B cell (primary cell): Measurements from ENCODE around the gene WRAP73. TPM values are rescaled to one million over a fixed set of nuclear protein-coding genes. Genes with fewer than 3 reads are reported as not detected.

Experiments
- ATAC-seq: fragments of 200-7000 bp; cut with Tn5 transposase; one replicate; pipeline ENCODE4 v1.10.0; 2021; ENCODE audit warnings: low read depth, mild to moderate bottlenecking, moderate number of reproducible peaks, moderate library complexity
- CTCF ChIA-PET: fragments of 350-600 bp; sonication (Branson Sonifier 250); formaldehyde crosslinking; loops from one replicate; lab custom pipeline; 2021; ENCODE audit warnings: antibody characterized with exemption, inconsistent platforms; lab: Charles Lee
- POLR2A ChIA-PET: fragments of 350-600 bp; sonication (Branson Sonifier 250); formaldehyde crosslinking; loops from one replicate; lab custom pipeline; 2021; ENCODE audit warnings: antibody characterized with exemption; lab: Charles Lee
- DNase-seq: peaks from one replicate; pipeline ENCODE4 v3.0.0; 2013
- H2AFZ ChIP-seq: 2 replicates; pipeline ENCODE4 v1.6.1; 2012; ENCODE audit warnings: mild to moderate bottlenecking, low read depth, low read length; ENCODE audit not compliant: insufficient read depth, poor library complexity, severe bottlenecking
- H3K27ac ChIP-seq, 2 donors: 1 replicate in 1 of 2; 2 replicates in 1 of 2; pipeline ENCODE4 v1.5.1; 2012 to 2013; ENCODE audit warnings: low read length in 2 of 2, mild to moderate bottlenecking in 2 of 2, moderate library complexity in 1 of 2
- H3K27me3 ChIP-seq, 4 experiments: fragments of 200-600 bp in 1 of 4; sonication (generic) in 1 of 4; replicated peaks in 1 of 4; 1 replicate in 2 of 4; 2 replicates in 2 of 4; pipeline versions ENCODE4 v1.6.1 to v1.7.0; 2013 to 2016; ENCODE audit warnings: low read length in 3 of 4, mild to moderate bottlenecking in 2 of 4, mixed read lengths in 1 of 4, moderate library complexity in 1 of 4; ENCODE audit not compliant: insufficient read depth in 4 of 4, control insufficient read depth in 3 of 4; ENCODE audit errors: control extremely low read depth in 1 of 4
- H3K36me3 ChIP-seq, 2 experiments: replicated peaks in 1 of 2; 1 replicate in 1 of 2; 2 replicates in 1 of 2; pipeline versions ENCODE4 v1.6.1 to v1.7.1; 2013; ENCODE audit warnings: low read length in 1 of 2; ENCODE audit not compliant: insufficient read depth in 2 of 2, control insufficient read depth in 1 of 2; ENCODE audit errors: control extremely low read depth in 1 of 2, extremely low read depth in 1 of 2
- H3K4me1 ChIP-seq, 2 donors: fragments of 200-600 bp in 1 of 2; sonication (generic) in 1 of 2; 1 replicate in 1 of 2; 2 replicates in 1 of 2; pipeline versions ENCODE4 v1.5.1 to v1.6.1; 2013 to 2017; ENCODE audit warnings: low read length in 2 of 2; ENCODE audit not compliant: control insufficient read depth in 2 of 2, insufficient read depth in 2 of 2
- H3K4me2 ChIP-seq: replicated peaks from 2 replicates; pipeline ENCODE3; 2012; ENCODE audit warnings: mild to moderate bottlenecking, low read depth, low read length; ENCODE audit not compliant: poor library complexity, severe bottlenecking
- H3K4me3 ChIP-seq, 5 experiments: fragments of 200-600 bp in 1 of 5; sonication (generic) in 1 of 5; 1 replicate in 3 of 5; 2 replicates in 2 of 5; pipeline versions ENCODE4 v1.5.1 to v1.7.0; 2011 to 2016; ENCODE audit warnings: low read length in 4 of 5, mild to moderate bottlenecking in 4 of 5, low read depth in 2 of 5, control low read depth in 1 of 5, moderate library complexity in 1 of 5; ENCODE audit not compliant: insufficient read depth in 1 of 5; ENCODE audit errors: control extremely low read depth in 1 of 5, extremely low read depth in 1 of 5
- H3K79me2 ChIP-seq: fragments of 200-600 bp; sonication (generic); one replicate; pipeline ENCODE4 v1.6.0; 2016; ENCODE audit warnings: low read length; ENCODE audit not compliant: control insufficient read depth, insufficient read depth
- H3K9ac ChIP-seq: fragments of 200-600 bp; sonication (generic); 2 replicates; pipeline ENCODE4 v1.6.1; 2017; ENCODE audit warnings: mild to moderate bottlenecking, low read length, moderate library complexity
- H3K9me3 ChIP-seq, 3 donors: one replicate each; pipeline versions ENCODE4 v1.6.1 to v1.7.1; 2013; ENCODE audit warnings: low read length in 2 of 3; ENCODE audit not compliant: control insufficient read depth in 2 of 3, insufficient read depth in 1 of 3; ENCODE audit errors: control extremely low read depth in 1 of 3
- H4K20me1 ChIP-seq: 2 replicates; pipeline ENCODE4 v1.6.0; 2012; ENCODE audit warnings: mild to moderate bottlenecking, low read length; ENCODE audit not compliant: insufficient read depth, control insufficient read depth, poor library complexity, severe bottlenecking
- H3K27ac Mint-ChIP-seq: one replicate; pipeline ENCODE4 v1.8.0; 2021; ENCODE audit warnings: mixed read lengths
- H3K27me3 Mint-ChIP-seq: one replicate; pipeline ENCODE4 v1.8.0; 2021; ENCODE audit warnings: mixed read lengths
- H3K4me1 Mint-ChIP-seq: one replicate; pipeline ENCODE4 v1.8.0; 2021; ENCODE audit warnings: mixed read lengths
- H3K4me3 Mint-ChIP-seq: one replicate; pipeline ENCODE4 v1.8.0; 2021; ENCODE audit warnings: mixed read lengths
- H3K9me3 Mint-ChIP-seq: one replicate; pipeline ENCODE4 v1.8.0; 2022; ENCODE audit warnings: mixed read lengths; ENCODE audit not compliant: insufficient read depth
- EZH2 ChIP-seq: IDR thresholded peaks from 2 replicates; pipeline ENCODE4 v1.6.1; 2012; ENCODE audit warnings: borderline replicate concordance, low read depth, mild to moderate bottlenecking, moderate library complexity, low read length; ENCODE audit not compliant: insufficient read depth, poor library complexity, severe bottlenecking
- WGBS: methylation state at CpG from one replicate; pipeline ENCODE4 v1.1.5; 2013; ENCODE audit warnings: missing lambda C conversion rate; ENCODE audit not compliant: insufficient coverage; 5-methylcytosine and 5-hydroxymethylcytosine counted together
- intact Hi-C: fragments of 100-400 bp; cut with micrococcal nuclease; formaldehyde crosslinking; loops from one replicate; pipeline ENCODE4 v1.10.0; 2022
- polyA plus RNA-seq: library from polyadenylated mRNA; depleted of rRNA; stranded (reverse); fragments of >200 nt; gene quantifications from 2 replicates; pipeline ENCODE4 v1.2.3, GENCODE V29; 2012
- total RNA-seq, 2 donors: library from RNA; stranded (reverse); fragments of 120-200 nt in 1 of 2; gene quantifications; 1 replicate in 1 of 2; 2 replicates in 1 of 2; pipeline versions ENCODE4 v1.2.3 to v1.2.4, GENCODE V29; 2013 to 2022
- TF ChIP-seq, protein P1 (sequence below): fragments of 200-600 bp; IDR thresholded peaks from one replicate; pipeline ENCODE4 v1.8.0; 2022; ENCODE audit warnings: antibody characterized with exemption, mild to moderate bottlenecking

The WRAP73 gene
- total and polyA plus RNA-seq, 2 donors (not counting 1 experiment from before 2014, with no cell fraction given), result 37.1 to 68.5 TPM

DNA sequence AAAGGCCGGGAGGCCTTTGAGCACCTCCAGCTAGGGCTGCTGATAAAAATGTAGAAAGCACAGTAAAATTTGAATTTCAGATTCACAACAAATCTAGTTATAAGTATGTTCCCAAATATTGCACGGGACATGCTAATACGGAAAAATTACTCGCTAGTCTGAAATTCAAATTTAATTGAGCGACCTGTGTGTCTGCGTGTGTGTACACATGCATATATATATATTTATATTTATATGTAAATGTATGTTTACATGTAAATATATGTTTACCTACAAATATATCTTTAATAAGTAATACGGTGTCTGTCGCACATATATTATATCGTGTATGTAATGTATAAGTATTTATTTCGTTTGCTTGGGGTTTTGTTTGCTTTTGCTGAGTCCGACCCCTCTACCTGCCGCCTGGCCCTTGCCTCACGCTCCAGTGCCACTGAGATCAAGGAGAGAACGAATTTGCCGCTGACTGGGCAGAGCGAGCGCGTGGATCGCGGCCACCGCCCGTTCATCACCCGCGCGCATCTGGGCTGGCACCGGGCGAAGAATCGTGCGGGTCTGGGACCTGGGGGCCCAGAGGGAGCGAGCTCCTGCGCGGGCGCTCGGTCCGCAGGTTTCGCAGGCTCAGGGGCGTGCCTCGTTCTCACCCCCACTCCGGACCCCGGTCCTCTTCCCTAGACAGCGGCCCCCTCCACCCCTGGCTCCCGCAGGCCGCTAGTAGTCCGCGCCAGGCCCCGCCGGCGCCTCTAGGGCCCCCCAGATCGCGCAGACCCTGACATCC, 534 bp upstream of the WRAP73 start:
- no peak for TF ChIP-seq EZH2
- TF ChIP-seq, protein P1, sequence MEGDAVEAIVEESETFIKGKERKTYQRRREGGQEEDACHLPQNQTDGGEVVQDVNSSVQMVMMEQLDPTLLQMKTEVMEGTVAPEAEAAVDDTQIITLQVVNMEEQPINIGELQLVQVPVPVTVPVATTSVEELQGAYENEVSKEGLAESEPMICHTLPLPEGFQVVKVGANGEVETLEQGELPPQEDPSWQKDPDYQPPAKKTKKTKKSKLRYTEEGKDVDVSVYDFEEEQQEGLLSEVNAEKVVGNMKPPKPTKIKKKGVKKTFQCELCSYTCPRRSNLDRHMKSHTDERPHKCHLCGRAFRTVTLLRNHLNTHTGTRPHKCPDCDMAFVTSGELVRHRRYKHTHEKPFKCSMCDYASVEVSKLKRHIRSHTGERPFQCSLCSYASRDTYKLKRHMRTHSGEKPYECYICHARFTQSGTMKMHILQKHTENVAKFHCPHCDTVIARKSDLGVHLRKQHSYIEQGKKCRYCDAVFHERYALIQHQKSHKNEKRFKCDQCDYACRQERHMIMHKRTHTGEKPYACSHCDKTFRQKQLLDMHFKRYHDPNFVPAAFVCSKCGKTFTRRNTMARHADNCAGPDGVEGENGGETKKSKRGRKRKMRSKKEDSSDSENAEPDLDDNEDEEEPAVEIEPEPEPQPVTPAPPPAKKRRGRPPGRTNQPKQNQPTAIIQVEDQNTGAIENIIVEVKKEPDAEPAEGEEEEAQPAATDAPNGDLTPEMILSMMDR, result no peak
- Mint-ChIP-seq H3K4me3 (peak overlapping the region; percentile 91), H3K27me3 (peaks cover 26% of the 10 kb centered on the region), H3K4me1 (peaks cover 32% of the 10 kb centered on the region), H3K27ac (peak overlapping the region; percentile 73), H3K9me3 (no peaks in the 10 kb centered on the region)
- Histone ChIP-seq H3K9me3 (peaks cover 0 to 27% (median 0%) of the 10 kb centered on the region in 3 donors), H3K4me3 (peak overlapping the region; percentile 25 to 90 (median 79)), H2AFZ (peak overlapping the region; percentile 96), H3K27ac (no peak overlapping the region), H3K4me1 (peaks cover 37 to 45% of the 10 kb centered on the region in 2 donors), H3K79me2 (peaks cover 13% of the 10 kb centered on the region), H4K20me1 (no peaks in the 10 kb centered on the region), H3K4me2 (peak overlapping the region; percentile 97), H3K27me3 (peaks cover 0 to 40% (median 25%) of the 10 kb centered on the region in 4 experiments), H3K36me3 (peaks cover 0 to 16% of the 10 kb centered on the region in 2 experiments), H3K9ac (peak overlapping the region; percentile 94)
- CTCF ChIA-PET, result interaction anchor here (0.6 to 2.2 kb wide), 10 partner anchors 13 to 1510 kb away, joined by 3 to 5 read pairs (median 3); no protein-coding TSS in a partner anchor
- POLR2A ChIA-PET, result interaction anchor here (1.2 to 2.8 kb wide), 2 partner anchors 16 to 31 kb away, joined by 3 to 11 read pairs; no protein-coding TSS in a partner anchor
- DNase-seq, result peak; percentile 55
- no peak for ATAC-seq
- intact Hi-C loops, result loop anchor here (1.0 to 10.0 kb wide), 4 partner anchors 16 to 254 kb away; partner anchors contain the start of gene C1orf174
- WGBS, result 12% methylated on average over 42 of the region's 50 CpGs

DNA sequence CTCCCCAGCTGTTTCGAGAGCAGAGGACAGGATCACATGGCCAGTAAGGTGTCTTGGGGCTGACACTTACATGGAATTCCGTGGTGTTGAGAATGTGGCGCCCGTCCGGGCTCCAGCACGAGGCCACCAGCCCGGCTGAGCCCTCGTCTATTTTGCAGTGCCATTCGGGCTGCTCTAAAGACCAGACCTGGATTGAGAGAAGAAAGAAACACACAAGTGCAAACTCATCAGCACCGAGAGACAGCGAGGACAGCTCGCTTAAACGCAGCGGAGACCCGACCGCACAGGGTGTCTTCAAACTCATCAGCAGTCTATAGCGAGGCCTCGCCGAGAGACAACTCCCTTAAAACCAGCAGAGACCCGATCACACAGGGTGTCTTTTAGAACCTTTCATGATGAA, 3.3 kb downstream of the WRAP73 start:
- no peak for ATAC-seq
- Mint-ChIP-seq H3K4me3 (no peak overlapping the region), H3K4me1 (peaks cover 26% of the 10 kb centered on the region), H3K27ac (no peak overlapping the region), H3K27me3 (peaks cover 6% of the 10 kb centered on the region), H3K9me3 (no peaks in the 10 kb centered on the region)
- Histone ChIP-seq H3K9ac (no peak overlapping the region), H3K79me2 (peaks cover 13% of the 10 kb centered on the region), H3K27ac (no peak overlapping the region), H4K20me1 (no peaks in the 10 kb centered on the region), H3K4me2 (no peak overlapping the region), H3K9me3 (peaks cover 0 to 12% (median 0%) of the 10 kb centered on the region in 3 donors), H2AFZ (no peak overlapping the region), H3K36me3 (peaks cover 3 to 25% of the 10 kb centered on the region in 2 experiments), H3K27me3 (peaks cover 0 to 14% (median 9%) of the 10 kb centered on the region in 4 experiments), H3K4me3 (no peak overlapping the region), H3K4me1 (peaks cover 24 to 25% of the 10 kb centered on the region in 2 donors)
- intact Hi-C loops, result no loop called here
- POLR2A ChIA-PET, result no interaction called here
- CTCF ChIA-PET, result interaction anchor here (1.8 kb wide), 1 partner anchor 27 kb away, joined by 4 read pairs; no protein-coding TSS in a partner anchor
- TF ChIP-seq, protein P1, result no peak
- no peak for TF ChIP-seq EZH2
- no peak for DNase-seq
- 98% methylated on average over 19 of the region's 20 CpGs for WGBS
